Neutrophil (primary cell): Measurements from ENCODE around the gene CBX4.

Experiments used
- H3K27ac ChIP-seq: fragments of 200-600 bp; sonication (generic); 2 replicates; pipeline ENCODE4 v1.5.1; 2016; ENCODE audit warnings: mild to moderate bottlenecking, moderate library complexity
- H3K27me3 ChIP-seq: fragments of 200-600 bp; sonication (generic); 2 replicates; pipeline ENCODE4 v1.6.0; 2016; ENCODE audit warnings: mild to moderate bottlenecking
- H3K36me3 ChIP-seq: fragments of 200-600 bp; sonication (generic); 2 replicates; pipeline ENCODE4 v1.5.1; 2017
- H3K4me1 ChIP-seq, 2 experiments: fragments of 200-600 bp in 1 of 2; sonication (generic) in 1 of 2; 1 replicate in 1 of 2; 2 replicates in 1 of 2; pipeline versions ENCODE4 v1.5.1 to v1.6.1; 2013 to 2016; ENCODE audit warnings: low read depth in 1 of 2, low read length in 1 of 2, mild to moderate bottlenecking in 1 of 2, moderate library complexity in 1 of 2; ENCODE audit not compliant: control insufficient read depth in 1 of 2, insufficient read depth in 1 of 2
- H3K4me3 ChIP-seq, 2 experiments: fragments of 200-600 bp in 1 of 2; sonication (generic) in 1 of 2; 1 replicate in 1 of 2; 2 replicates in 1 of 2; pipeline ENCODE4 v1.5.1; 2013 to 2016; ENCODE audit warnings: low read depth in 1 of 2, low read length in 1 of 2, mild to moderate bottlenecking in 1 of 2, moderate library complexity in 1 of 2
- H3K9me3 ChIP-seq: fragments of 200-600 bp; sonication (generic); 2 replicates; pipeline ENCODE4 v1.5.1; 2016
- TF ChIP-seq, protein P1 (sequence below): fragments of 200-600 bp; sonication (generic); IDR thresholded peaks from 2 replicates; pipeline ENCODE4 v1.5.1; 2016; ENCODE audit warnings: antibody characterized with exemption

The CBX4 gene

DNA sequence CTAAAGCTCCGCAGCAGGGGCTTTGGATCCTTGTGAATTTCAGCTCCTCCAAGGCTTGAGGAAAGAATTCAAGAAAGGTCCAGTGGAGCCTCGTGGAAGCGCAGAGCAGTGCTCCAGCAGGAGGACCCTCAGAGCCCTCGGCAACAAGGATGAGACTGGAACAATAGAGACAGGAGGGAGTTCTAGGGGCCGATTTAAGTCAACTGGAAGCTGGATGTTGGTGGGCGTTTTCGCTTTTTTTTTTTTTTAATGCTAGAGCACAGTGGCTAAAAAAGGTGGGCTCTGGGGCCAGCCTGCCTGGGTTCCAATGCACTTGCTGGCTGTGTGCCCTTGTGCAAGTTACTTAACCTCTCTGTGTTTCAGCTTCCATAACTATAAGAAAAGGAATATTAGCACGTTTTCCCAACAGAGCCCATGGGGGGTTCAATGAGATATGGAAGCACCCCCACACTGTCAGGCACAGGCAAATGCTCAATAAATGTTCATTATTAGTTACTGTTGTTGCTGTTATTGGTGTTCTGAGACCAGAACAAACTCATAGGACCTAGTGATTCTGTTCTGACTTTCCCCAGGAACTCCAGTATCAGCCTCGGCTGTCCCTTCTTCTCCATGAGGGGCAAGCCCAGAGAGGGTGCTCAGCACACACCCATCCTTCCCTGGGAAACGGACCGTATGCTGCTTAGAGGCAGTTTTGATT lies 37.1 kb downstream of the CBX4 start:
- peaks cover 100% of the 10 kb centered on the region for H3K27me3 ChIP-seq
- H3K9me3 ChIP-seq, result no peaks in the 10 kb centered on the region
- no peak overlapping the region for H3K27ac ChIP-seq
- no peak overlapping the region for H3K4me3 ChIP-seq
- peaks cover 71 to 72% of the 10 kb centered on the region in 2 experiments for H3K4me1 ChIP-seq
- H3K36me3 ChIP-seq, result no peaks in the 10 kb centered on the region
- TF ChIP-seq, protein P1, sequence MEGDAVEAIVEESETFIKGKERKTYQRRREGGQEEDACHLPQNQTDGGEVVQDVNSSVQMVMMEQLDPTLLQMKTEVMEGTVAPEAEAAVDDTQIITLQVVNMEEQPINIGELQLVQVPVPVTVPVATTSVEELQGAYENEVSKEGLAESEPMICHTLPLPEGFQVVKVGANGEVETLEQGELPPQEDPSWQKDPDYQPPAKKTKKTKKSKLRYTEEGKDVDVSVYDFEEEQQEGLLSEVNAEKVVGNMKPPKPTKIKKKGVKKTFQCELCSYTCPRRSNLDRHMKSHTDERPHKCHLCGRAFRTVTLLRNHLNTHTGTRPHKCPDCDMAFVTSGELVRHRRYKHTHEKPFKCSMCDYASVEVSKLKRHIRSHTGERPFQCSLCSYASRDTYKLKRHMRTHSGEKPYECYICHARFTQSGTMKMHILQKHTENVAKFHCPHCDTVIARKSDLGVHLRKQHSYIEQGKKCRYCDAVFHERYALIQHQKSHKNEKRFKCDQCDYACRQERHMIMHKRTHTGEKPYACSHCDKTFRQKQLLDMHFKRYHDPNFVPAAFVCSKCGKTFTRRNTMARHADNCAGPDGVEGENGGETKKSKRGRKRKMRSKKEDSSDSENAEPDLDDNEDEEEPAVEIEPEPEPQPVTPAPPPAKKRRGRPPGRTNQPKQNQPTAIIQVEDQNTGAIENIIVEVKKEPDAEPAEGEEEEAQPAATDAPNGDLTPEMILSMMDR, result no peak

DNA sequence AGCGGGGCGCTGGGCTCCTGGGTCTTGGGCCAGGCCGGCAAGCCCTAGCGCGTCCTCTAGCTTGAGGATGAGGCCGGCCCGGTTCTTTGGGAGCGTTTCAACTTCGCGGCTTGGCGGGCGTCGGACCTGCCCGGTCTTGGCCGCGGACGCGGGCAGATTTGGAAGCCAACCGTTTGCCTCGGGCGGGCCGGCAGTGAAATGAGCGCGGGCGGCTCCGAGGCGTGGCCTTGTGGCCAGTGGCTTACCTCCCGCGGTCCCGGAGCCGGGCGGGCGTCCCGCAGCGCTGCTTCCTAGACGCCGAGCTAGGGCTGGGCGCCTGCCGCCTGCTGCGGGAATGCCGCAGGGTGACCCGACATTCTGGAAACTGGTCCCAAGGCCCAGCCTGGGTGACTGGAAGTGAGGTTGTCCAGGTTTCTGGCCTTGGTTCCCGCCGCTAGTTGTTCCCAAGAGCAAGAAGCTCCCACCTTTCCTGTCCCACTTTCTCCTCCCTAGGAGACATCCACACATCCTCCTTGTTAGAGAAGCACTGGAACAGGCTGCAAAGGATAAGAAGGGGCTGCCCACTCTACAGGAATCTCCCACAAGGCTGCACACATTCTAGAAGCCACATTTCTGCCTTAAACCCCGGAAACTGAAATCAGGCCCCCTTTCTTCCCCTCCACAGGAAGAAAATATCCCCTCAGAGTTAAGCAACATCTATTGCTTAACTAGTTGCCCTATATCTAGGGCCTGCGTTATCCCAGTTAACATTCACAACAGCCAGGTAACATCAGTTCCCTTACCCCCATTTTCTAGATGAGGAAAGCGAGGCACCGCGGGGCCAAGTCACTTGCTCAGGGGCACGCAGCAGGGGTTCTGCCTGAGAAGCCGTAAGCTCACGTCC lies 37.8 kb downstream of the CBX4 start:
- TF ChIP-seq, protein P1, result no peak
- peak overlapping the region in 1 of 2 experiments; percentile 18 for H3K4me3 ChIP-seq
- H3K36me3 ChIP-seq, result no peaks in the 10 kb centered on the region
- H3K9me3 ChIP-seq, result no peaks in the 10 kb centered on the region
- no peak overlapping the region for H3K27ac ChIP-seq
- H3K27me3 ChIP-seq, result peaks cover 94% of the 10 kb centered on the region
- peaks cover 75 to 79% of the 10 kb centered on the region in 2 experiments for H3K4me1 ChIP-seq

DNA sequence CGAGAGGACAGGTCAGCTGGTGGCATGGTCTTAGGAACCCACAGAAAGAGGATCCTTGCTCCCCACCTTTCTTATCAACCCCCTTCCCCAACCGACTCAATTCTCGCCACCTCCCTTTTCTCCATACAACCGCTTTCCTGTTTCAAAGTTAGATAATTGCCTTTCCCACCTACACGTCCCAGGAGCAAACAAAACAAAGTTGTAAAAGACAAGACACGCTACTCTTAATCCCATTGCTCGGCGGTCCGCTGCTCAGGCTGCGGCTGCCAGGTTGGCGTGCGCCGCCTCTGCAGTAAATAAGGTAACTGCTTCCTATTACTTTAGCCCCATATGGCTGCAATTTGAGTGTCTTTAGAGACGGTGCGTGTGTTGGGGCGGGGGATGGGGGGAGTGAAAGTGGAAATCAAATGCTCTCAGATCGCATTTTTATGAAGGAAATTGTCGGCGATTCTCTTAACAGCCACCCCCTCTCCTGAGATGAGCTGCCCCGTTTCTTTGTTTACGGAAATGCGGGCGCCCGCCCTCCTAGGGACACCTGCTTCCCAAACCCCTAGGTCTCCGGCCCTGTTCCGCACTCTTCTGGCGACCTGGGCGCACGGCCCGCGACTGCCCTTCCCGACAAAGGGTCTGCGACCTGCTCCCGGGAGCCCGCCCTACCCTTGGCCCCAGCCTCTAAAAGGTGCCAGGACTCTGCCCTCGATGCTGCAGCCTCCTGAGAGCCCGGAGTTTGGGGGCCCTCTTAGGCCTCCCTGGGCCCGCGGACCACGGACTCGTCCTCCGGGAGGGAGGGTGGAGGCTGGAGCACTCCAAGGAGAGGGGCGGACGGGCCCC lies 38.7 kb downstream of the CBX4 start:
- H3K36me3 ChIP-seq, result no peaks in the 10 kb centered on the region
- H3K4me3 ChIP-seq, result peak overlapping the region in 1 of 2 experiments; percentile 18
- peaks cover 79 to 87% of the 10 kb centered on the region in 2 experiments for H3K4me1 ChIP-seq
- TF ChIP-seq, protein P1, result no peak
- H3K27me3 ChIP-seq, result peaks cover 85% of the 10 kb centered on the region
- no peaks in the 10 kb centered on the region for H3K9me3 ChIP-seq
- H3K27ac ChIP-seq, result no peak overlapping the region

DNA sequence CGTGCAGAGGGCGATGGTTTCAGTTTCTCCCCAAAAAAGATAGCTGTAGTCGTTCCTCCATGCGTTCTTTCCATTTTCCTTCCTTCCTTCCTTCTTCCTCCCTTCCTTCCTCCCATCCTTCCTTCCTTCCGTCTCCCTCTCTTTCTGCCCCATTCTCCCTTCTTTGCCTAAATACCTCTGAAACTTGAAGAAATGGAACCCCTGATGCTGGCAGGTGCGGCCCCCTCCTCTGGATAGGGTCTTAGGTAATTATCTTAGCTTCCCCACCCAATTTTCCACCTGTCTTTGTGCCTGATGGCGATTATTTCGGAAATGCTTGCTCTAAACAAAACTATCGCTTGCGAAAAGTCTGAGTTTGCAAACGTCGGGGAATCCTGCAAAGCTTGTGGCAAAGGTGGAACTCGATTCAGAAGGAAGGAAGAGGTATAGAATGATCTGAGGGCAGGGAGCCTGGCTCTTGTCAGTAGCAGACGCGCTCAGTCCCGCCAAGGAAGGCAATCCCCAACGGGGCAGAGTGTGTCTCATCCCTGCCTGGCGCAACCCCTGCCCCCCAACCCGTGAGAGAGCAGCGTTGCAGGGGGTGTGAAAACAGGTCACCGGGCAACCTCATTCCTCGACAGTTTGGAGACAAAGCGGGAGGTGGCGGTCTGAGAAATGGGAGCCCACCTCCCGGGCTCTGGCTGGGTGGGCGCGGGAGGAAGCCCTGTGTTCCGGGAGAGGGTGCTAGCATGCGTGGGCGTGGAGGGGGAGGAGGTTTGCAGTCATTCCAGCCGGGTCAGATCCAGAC lies 39.5 kb downstream of the CBX4 start:
- Histone ChIP-seq H3K27ac (no peak overlapping the region), H3K27me3 (peaks cover 77% of the 10 kb centered on the region), H3K36me3 (peaks cover 6% of the 10 kb centered on the region), H3K4me3 (no peak overlapping the region), H3K4me1 (peaks cover 77 to 89% of the 10 kb centered on the region in 2 experiments), H3K9me3 (no peaks in the 10 kb centered on the region)
- TF ChIP-seq, protein P1, result no peak

DNA sequence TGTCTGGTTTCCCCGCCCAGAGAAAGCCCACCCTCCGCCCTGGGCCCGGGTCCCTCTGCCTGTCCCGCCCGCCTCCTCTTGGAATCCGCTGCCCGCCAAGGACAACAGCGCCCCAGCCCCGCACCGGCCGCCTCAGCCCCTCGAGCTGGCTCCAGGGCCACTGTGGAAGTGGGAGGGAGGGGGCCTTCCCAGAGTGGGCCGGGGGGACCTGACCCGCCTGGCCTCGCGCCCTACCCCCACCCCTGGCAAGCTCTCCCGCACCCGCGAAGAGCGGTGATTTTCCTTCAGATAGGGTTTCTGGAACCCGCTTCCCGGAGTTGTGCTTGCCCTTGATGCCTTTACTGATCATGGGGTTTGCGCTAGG lies 40.1 kb downstream of the CBX4 start:
- Histone ChIP-seq H3K9me3 (no peaks in the 10 kb centered on the region), H3K4me3 (peak overlapping the region in 1 of 2 experiments; percentile 87), H3K4me1 (peaks cover 72 to 83% of the 10 kb centered on the region in 2 experiments), H3K36me3 (peaks cover 10% of the 10 kb centered on the region), H3K27me3 (peaks cover 72% of the 10 kb centered on the region), H3K27ac (no peak overlapping the region)
- TF ChIP-seq, protein P1, result no peak
